GM12878 (cell line): ENCODE results near the gene GMPR2.

Experiments used
- CEBPB ChIP-seq, 2 experiments: fragments of 150-350 bp in 1 of 2; IDR thresholded peaks; 2 replicates each; pipeline ENCODE4 v1.6.1; 2012 to 2014; ENCODE audit warnings: low read depth in 2 of 2, low read length in 2 of 2, borderline replicate concordance in 1 of 2, inconsistent platforms in 1 of 2
- CHD1 ChIP-seq: IDR thresholded peaks from 2 replicates; pipeline ENCODE4 v1.6.1; 2012; ENCODE audit warnings: low read depth, low read length, improper control_type of control experiment
- CTCF ChIP-seq, 3 experiments: IDR thresholded peaks in 2 of 3; conservative IDR thresholded peaks in 1 of 3; 2 replicates each; pipeline ENCODE4 v1.5.1; 2011; ENCODE audit warnings: low read depth in 3 of 3, low read length in 3 of 3, mild to moderate bottlenecking in 3 of 3, control low read depth in 2 of 3, moderate library complexity in 2 of 3, inconsistent platforms in 1 of 3, mixed read lengths in 1 of 3; ENCODE audit not compliant: control insufficient read depth in 2 of 3, insufficient read depth in 1 of 3; ENCODE audit errors: extremely low read depth in 1 of 3
- FOS ChIP-seq: IDR thresholded peaks from 3 replicates; pipeline ENCODE4 v1.6.1; 2011; ENCODE audit warnings: borderline replicate concordance; ENCODE audit not compliant: insufficient read length; ENCODE audit errors: extremely low read depth
- NFIC ChIP-seq: IDR thresholded peaks from 2 replicates; pipeline ENCODE4 v1.6.1; 2012; ENCODE audit warnings: low read depth, mild to moderate bottlenecking, inconsistent platforms, low read length, moderate library complexity
- NRF1 ChIP-seq: conservative IDR thresholded peaks from 2 replicates; pipeline ENCODE4 v1.6.1; 2011; ENCODE audit warnings: mild to moderate bottlenecking, low read depth, low read length, improper control_type of control experiment
- POLR2A ChIP-seq: IDR thresholded peaks from 2 replicates; pipeline ENCODE4 v1.6.1; 2011; ENCODE audit warnings: low read depth, mild to moderate bottlenecking, low read length
- SREBF1 ChIP-seq: IDR thresholded peaks from 2 replicates; pipeline ENCODE4 v1.6.1; 2012; ENCODE audit warnings: mild to moderate bottlenecking, low read length
- TBL1XR1 ChIP-seq: IDR thresholded peaks from 2 replicates; pipeline ENCODE4 v1.6.1; 2012; ENCODE audit warnings: low read depth, low read length, improper control_type of control experiment

- no peak for TF ChIP-seq SREBF1
- no peak for TF ChIP-seq CTCF (IDR thresholded peaks at IDR 0.05 in 2 of 3, conservative IDR thresholded peaks at IDR 0.05 in 1 of 3; ENCODE audit: control insufficient read depth in 2 of 3, extremely low read depth in 1 of 3, insufficient read depth in 1 of 3, low read depth in 3 of 3, low read length in 3 of 3)
- TF ChIP-seq CHD1: no peak
- no peak for TF ChIP-seq CEBPB (IDR thresholded peaks at IDR 0.05; ENCODE audit: borderline replicate concordance in 1 of 2, low read depth in 2 of 2, low read length in 2 of 2)
- no peak for TF ChIP-seq POLR2A
- TF ChIP-seq NRF1: no peak
- no peak for TF ChIP-seq TBL1XR1
- TF ChIP-seq NFIC: no peak
- no peak for TF ChIP-seq FOS
Measured at GRCh38 chr14:24260780-24261157, 28.0 kb downstream of the GMPR2 start.
